Epithelial cell of prostate (primary cell): ENCODE measurements around the gene TLR4.

ENCODE experiments used
- DNase-seq: peaks from one replicate; pipeline ENCODE4 v3.0.0-alpha.2; 2011; ENCODE audit warnings: low read depth, low spot score
- H3K27ac ChIP-seq: fragments of 450-650 bp; 2 replicates; pipeline ENCODE4 v1.5.1; 2017; ENCODE audit warnings: mild to moderate bottlenecking

TLR4 gene

GRCh38 chr9:117739624-117740347, 35.6 kb downstream of the TLR4 start:
- H3K27ac ChIP-seq: no peak overlapping the region
- DNase-seq: no peak

- no peak overlapping the region for H3K27ac ChIP-seq
- DNase-seq: no peak
Observed at GRCh38 chr9:117742131-117742530, 37.9 kb downstream of the TLR4 start.

GRCh38 chr9:117744369-117744768, 40.2 kb downstream of the TLR4 start:
- H3K27ac ChIP-seq: no peak overlapping the region
- no peak for DNase-seq

DNA sequence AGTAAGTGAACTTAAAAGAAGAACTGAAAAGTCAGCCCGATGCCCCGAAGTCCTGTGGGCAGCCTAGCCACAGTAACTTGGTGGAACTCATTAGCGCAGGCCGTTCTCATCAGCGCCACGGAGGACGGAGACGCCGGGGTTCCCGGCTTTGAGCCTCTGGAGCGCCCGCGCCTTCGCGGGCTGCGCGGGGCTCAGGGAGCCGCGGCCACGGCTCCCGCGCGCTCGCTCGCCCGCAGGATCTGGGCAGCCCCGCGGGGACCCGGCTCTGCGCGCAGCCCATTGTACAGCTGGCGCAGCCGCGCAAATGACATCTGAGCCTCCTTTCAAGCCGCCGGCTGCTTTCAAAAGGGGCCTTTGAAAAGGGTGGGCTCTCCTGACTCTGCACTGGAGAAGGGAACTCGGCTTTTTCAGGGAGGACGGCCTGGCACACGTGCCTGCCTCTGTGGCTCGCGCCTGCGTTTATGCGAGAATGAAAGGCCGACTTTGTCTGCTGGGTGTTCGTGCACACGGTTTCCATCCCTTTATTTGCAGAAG, 40.7 kb downstream of the TLR4 start:
- DNase-seq: no peak
- no peak overlapping the region for H3K27ac ChIP-seq

DNA sequence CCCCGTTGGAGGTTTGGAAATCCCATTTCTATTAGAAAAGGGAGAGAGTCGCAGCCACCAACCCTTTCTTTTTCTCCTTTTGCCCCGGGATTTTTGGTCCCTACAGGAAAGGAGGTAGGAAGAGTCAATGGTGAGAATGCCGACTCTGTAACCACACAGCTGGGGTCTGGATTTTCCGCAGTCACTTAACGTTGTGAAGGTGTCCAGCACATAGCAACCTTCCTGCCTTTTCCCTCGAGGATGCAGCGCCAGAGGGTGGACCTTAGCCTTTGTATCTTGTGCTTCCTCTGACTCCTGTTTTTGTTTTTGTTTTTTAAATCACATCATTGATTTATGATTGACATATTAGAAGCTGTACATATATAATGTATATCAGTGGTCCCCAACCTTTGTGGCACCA, 41.4 kb downstream of the TLR4 start:
- H3K27ac ChIP-seq: no peak overlapping the region
- no peak for DNase-seq

GRCh38 chr9:117746263-117746662, 42.1 kb downstream of the TLR4 start:
- no peak overlapping the region for H3K27ac ChIP-seq
- DNase-seq: no peak

DNA sequence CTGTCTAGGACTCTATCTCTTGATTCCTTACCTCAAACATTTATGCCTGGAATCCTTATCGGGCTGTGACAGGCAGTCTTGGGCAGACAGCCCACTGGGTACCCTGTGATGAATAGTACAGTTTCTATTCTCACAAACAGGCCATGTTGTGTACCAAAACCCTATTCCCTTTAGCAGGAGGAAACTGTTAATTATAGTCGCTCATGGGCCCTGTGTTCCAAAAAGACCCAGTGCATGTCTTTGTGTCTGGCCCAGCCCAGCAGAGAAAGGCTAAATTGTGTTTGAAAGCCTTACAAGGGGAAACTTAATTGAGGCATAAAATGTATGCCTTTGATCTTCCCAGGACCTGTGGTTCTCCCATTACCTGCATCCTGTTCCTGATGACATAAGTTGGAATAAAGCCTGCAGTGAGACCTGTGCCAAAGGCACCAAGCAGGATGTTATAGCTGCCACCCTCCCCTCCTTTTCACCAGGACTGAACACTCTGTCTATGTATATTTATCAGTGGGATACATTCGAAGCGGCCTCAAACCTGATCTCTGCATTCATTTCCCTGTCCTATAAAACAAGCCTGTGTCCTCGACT, 43.3 kb downstream of the TLR4 start:
- no peak overlapping the region for H3K27ac ChIP-seq
- no peak for DNase-seq

- no peak overlapping the region for H3K27ac ChIP-seq
- DNase-seq: no peak
Observed at GRCh38 chr9:117750401-117750800, 46.2 kb downstream of the TLR4 start.

- no peak for DNase-seq
- H3K27ac ChIP-seq: no peak overlapping the region
Observed at GRCh38 chr9:117752894-117753293, 48.7 kb downstream of the TLR4 start.

DNA sequence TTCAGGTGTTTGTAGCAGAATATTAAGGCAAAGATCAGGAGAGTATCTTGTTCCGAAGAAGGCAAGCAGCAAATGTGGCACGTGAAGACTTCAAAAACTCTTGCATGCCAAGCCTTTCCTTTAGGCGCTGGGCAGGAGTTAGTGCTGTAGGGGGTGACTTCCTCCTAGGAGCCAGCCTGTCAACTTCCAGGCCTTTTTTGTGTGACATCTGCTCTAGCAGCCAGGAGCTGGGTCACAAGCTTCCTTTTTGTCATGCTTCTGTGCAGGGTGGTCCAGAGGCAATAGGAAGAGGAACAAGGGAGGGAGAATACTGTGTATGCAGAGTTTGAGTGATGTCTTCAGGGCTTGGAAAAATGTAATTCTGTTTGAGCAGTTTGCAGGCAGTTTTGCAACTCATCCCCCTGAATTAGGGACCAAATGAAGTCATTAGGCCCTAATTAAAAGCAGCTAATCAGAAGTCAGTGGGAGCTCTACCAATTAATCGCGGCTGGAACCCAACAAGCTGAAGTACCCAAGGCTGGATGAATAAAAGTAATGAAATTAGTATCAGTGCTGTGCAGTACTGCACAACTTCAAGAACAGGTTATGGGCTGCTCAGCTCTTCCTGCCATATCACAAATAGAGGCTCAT, 53.5 kb downstream of the TLR4 start:
- DNase-seq: no peak
- no peak overlapping the region for H3K27ac ChIP-seq

GRCh38 chr9:117763314-117763713, 59.1 kb downstream of the TLR4 start:
- DNase-seq: peak; percentile 3
- H3K27ac ChIP-seq: no peak overlapping the region

DNA sequence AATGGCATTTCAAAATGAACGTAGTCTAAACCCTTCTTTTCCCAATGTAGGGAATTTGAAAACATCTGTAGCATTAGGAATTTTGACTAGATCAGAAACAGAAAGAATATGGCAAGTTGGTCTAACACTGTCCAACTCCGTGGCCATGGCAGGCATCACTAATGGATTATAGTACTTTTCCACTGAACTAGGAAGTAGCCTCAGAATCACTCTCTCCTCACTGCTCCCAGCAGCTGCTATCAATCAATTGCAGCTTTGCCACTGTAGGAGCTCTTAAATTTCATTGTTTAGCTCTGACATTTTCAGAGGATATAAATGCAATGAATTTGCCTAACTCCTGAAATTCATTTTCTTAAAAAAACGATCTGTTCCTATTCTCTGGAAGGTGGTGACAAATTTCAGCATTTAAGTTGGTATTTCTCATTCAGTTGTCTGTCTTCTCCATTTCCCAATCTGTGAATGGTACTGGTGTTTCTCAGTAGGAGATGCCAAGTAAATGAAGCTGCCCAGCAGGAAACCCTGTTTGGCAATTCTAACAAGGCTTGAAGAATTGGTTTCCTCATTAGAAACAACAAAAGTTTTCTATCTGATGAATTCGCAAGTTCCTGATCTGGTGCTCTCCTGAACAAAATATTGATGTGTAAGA, 64.7 kb downstream of the TLR4 start:
- H3K27ac ChIP-seq: no peak overlapping the region
- no peak for DNase-seq

DNA sequence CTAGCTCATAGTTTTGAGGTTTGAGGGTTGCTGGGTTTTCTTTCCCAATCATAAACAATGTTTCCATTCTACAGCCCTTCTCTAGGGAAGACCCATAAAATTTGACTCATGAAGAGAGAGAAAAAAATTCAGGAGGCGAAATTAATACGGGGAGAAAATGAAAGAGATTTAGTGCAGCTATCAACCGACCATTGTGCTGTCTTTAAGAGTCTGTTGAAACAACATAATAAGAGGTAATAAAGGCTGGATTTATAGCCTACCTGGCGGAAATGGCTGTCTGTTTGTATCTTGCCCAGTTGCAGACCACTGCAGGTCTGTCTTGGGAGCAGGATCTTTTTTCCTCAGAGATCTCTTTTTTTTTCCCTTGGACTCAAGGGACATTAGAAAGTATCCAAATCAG, 66.9 kb downstream of the TLR4 start:
- no peak for DNase-seq
- no peak overlapping the region for H3K27ac ChIP-seq

DNA sequence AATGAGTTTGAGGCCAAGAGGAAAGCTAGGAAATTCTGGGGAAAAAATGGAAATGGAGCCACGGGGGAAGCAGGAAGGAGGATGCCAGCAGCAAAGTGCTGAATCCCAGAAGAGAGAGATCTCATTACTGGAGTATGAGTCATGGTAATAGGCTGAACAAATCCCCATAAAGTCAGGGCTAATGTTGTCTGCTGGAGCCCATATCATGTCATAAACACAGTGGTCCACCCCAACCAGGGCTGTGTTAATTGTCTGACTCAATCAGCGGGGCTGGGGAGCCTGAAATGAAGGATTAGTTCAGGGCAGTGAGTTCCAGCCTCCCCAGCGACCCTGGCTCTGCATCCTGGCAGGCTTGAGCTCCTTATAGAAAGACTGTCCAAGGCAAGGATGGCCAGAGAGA, 68.8 kb downstream of the TLR4 start:
- H3K27ac ChIP-seq: no peak overlapping the region
- peak; percentile 18 for DNase-seq
